ENCODE results near the gene CABP7.

CABP7 gene

DNA sequence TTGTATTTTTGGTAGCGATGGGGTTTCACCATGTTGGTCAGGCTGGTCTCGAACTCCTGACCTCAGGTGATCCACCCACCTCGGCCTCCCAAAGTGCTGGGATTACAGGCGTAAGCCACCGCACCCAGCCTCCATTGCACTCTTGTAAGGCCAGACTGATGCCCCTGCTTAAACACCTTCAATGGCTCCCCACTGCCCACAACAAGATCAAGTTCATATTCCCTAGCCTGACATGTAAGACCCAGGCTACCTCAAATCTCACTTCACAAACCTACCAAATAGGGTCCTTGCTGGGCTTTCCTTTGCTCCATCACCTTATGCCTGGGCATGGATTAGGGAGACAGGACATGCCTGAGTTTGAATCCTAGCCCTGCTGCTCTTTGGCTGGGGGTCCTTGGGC lies 60.4 kb downstream of the CABP7 start:
- no peak for TF ChIP-seq EZH2phosphoT487 (IDR thresholded peaks at IDR 0.05; ENCODE audit: borderline replicate concordance, low read length)
- TF ChIP-seq, protein P1, sequence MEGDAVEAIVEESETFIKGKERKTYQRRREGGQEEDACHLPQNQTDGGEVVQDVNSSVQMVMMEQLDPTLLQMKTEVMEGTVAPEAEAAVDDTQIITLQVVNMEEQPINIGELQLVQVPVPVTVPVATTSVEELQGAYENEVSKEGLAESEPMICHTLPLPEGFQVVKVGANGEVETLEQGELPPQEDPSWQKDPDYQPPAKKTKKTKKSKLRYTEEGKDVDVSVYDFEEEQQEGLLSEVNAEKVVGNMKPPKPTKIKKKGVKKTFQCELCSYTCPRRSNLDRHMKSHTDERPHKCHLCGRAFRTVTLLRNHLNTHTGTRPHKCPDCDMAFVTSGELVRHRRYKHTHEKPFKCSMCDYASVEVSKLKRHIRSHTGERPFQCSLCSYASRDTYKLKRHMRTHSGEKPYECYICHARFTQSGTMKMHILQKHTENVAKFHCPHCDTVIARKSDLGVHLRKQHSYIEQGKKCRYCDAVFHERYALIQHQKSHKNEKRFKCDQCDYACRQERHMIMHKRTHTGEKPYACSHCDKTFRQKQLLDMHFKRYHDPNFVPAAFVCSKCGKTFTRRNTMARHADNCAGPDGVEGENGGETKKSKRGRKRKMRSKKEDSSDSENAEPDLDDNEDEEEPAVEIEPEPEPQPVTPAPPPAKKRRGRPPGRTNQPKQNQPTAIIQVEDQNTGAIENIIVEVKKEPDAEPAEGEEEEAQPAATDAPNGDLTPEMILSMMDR (IDR thresholded peaks at IDR 0.05; ENCODE audit: low read depth, low read length, poor library complexity, severe bottlenecking), result no peak
- Histone ChIP-seq H4K20me1 (ENCODE audit: control insufficient read depth, insufficient read depth, low read depth, low read length) (no peaks in the 10 kb centered on the region), H3K27me3 (ENCODE audit: control insufficient read depth, low read length) (no peaks in the 10 kb centered on the region), H3K36me3 (ENCODE audit: control insufficient read depth, low read length) (no peaks in the 10 kb centered on the region), H3K9me3 (ENCODE audit: control insufficient read depth, insufficient read depth, low read length) (no peaks in the 10 kb centered on the region), H3K4me3 (ENCODE audit: low read length) (no peak overlapping the region), H3K27ac (ENCODE audit: low read depth, low read length) (no peak overlapping the region), H3K4me2 (ENCODE audit: low read length) (no peak overlapping the region), H3K4me1 (ENCODE audit: control insufficient read depth, low read length) (no peaks in the 10 kb centered on the region), H3K79me2 (ENCODE audit: control insufficient read depth, low read length) (no peaks in the 10 kb centered on the region), H3K9me2 (replicated peaks; ENCODE audit: control insufficient read depth, low read length) (no peaks in the 10 kb centered on the region), H3F3A (ENCODE audit: control insufficient read depth, insufficient read depth) (no peaks in the 10 kb centered on the region)

DNA sequence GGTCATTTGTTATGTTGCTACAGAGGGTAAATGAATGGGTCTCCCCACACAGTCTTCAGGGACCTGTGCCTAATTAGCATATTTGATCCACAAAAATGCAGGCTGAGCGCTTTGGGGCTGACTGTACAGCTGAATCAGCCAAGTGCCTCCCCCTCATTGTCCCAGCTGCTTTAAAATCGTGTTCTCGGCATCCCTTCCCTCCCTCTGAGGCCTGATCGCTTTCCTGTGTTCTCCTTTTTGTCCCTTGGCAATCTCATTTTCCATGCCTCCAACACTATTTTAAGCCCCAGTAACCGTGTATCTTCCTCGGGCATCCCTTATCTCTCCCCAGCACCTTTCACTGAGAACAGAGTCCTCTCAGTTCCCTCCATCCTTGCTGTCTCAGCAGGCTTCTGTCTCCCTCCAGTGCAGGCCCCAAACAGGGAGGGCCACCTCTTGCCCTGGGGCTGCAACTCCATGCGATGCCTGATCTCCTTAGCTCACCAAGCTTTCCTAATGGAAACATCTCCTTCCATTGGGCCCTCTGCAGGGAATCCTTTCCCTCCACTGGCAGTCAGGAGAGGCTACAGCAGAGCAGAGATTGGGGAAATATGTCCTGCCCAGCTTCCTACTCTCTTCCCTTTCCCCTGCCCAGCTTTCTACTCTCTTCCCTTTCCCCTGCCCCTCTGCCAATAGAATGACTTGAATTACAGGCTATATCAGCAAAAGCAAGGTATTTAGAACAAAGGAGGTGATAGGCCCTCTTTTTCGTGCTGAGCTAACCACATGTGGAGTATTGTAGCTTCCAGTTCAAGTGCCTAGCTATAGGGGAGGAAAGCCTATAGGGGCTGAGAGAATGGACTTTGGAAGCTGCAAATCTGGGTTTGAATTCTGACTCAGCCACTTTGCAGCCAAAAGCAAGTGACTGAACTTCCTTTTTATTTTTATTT lies 61.2 kb downstream of the CABP7 start:
- no peak overlapping the region for H3K4me3 ChIP-seq (ENCODE audit: low read length)
- no peaks in the 10 kb centered on the region for H3K27me3 ChIP-seq (ENCODE audit: control insufficient read depth, low read length)
- H3K4me1 ChIP-seq (ENCODE audit: control insufficient read depth, low read length), result no peaks in the 10 kb centered on the region
- no peaks in the 10 kb centered on the region for H3K9me3 ChIP-seq (ENCODE audit: control insufficient read depth, insufficient read depth, low read length)
- no peaks in the 10 kb centered on the region for H4K20me1 ChIP-seq (ENCODE audit: control insufficient read depth, insufficient read depth, low read depth, low read length)
- H3K36me3 ChIP-seq (ENCODE audit: control insufficient read depth, low read length), result no peaks in the 10 kb centered on the region
- H3K4me2 ChIP-seq (ENCODE audit: low read length), result no peak overlapping the region
- H3F3A ChIP-seq (ENCODE audit: control insufficient read depth, insufficient read depth), result no peaks in the 10 kb centered on the region
- H3K27ac ChIP-seq (ENCODE audit: low read depth, low read length), result no peak overlapping the region
- H3K9me2 ChIP-seq (replicated peaks; ENCODE audit: control insufficient read depth, low read length), result no peaks in the 10 kb centered on the region
- no peaks in the 10 kb centered on the region for H3K79me2 ChIP-seq (ENCODE audit: control insufficient read depth, low read length)
- TF ChIP-seq, protein P1 (IDR thresholded peaks at IDR 0.05; ENCODE audit: low read depth, low read length, poor library complexity, severe bottlenecking), result no peak

Data from DOHH2 (cell line).